Spleen (tissue), 11 donors: ENCODE data around the gene XPR1. TPM values are rescaled to one million over a fixed set of nuclear protein-coding genes. Genes with fewer than 3 reads are reported as not detected.

Experiments
- DNase-seq: peaks from one replicate; pipeline ENCODE4 v3.0.0-alpha.2; 2020
- H3K27ac ChIP-seq, 8 donors: fragments of 200-600 bp; sonication (generic) in 7 of 8; 1 replicate in 4 of 8; 2 replicates in 4 of 8; pipeline versions ENCODE4 v1.5.0 to v1.8.0; 2016 to 2021; ENCODE audit warnings: inconsistent platforms in 4 of 8, mild to moderate bottlenecking in 4 of 8, moderate library complexity in 1 of 8
- H3K27me3 ChIP-seq, 7 donors: fragments of 200-600 bp; sonication (generic) in 6 of 7; replicated peaks in 1 of 7; 1 replicate in 4 of 7; 2 replicates in 3 of 7; pipeline versions ENCODE4 v1.5.0 to v1.8.0; 2016 to 2021; ENCODE audit warnings: inconsistent platforms in 3 of 7, mild to moderate bottlenecking in 1 of 7
- H3K36me3 ChIP-seq, 6 donors: fragments of 200-600 bp; sonication (generic) in 5 of 6; 1 replicate in 4 of 6; 2 replicates in 2 of 6; pipeline versions ENCODE4 v1.5.0 to v1.8.0; 2016 to 2021; ENCODE audit warnings: inconsistent platforms in 2 of 6
- H3K4me1 ChIP-seq, 6 donors: fragments of 200-600 bp; sonication (generic) in 5 of 6; 1 replicate in 3 of 6; 2 replicates in 3 of 6; pipeline versions ENCODE4 v1.5.0 to v1.8.0; 2016 to 2021; ENCODE audit warnings: inconsistent platforms in 3 of 6
- H3K4me3 ChIP-seq, 8 donors: fragments of 200-600 bp; sonication (generic) in 7 of 8; 1 replicate in 4 of 8; 2 replicates in 4 of 8; pipeline versions ENCODE4 v1.5.0 to v1.8.0; 2016 to 2021; ENCODE audit warnings: inconsistent platforms in 4 of 8, mild to moderate bottlenecking in 4 of 8, moderate library complexity in 2 of 8
- H3K9me3 ChIP-seq, 8 donors: fragments of 200-600 bp; sonication (generic) in 7 of 8; 1 replicate in 4 of 8; 2 replicates in 4 of 8; pipeline versions ENCODE4 v1.5.0 to v1.8.0; 2016 to 2021; ENCODE audit warnings: inconsistent platforms in 4 of 8
- POLR2A ChIP-seq, 3 donors: fragments of 450-650 bp; IDR thresholded peaks; one replicate each; pipeline ENCODE4 v1.5.1; 2017; ENCODE audit warnings: antibody characterized with exemption in 3 of 3, mild to moderate bottlenecking in 1 of 3
- POLR2AphosphoS5 ChIP-seq, 3 donors: sonication (generic); formaldehyde crosslinking; IDR thresholded peaks; one replicate each; pipeline ENCODE4 v1.5.1; 2017; ENCODE audit warnings: antibody characterized with exemption in 3 of 3
- WGBS, 5 donors: extraction: QIAGEN DNeasy Blood & Tissue Kit in 3 of 5; methylation state at CpG; one replicate each; pipeline versions ENCODE4 v1.1.5 to v1.1.7; 2013 to 2018; 5-methylcytosine and 5-hydroxymethylcytosine counted together
- intact Hi-C: fragments of 100-400 bp; cut with DNase I; formaldehyde crosslinking; loops from one replicate; pipeline ENCODE4 v1.15.0; 2023; ENCODE audit warnings: low total_unique reads
- polyA plus RNA-seq, 3 donors: library from polyadenylated mRNA; stranded (reverse); fragments of 200-250 nt; gene quantifications; one replicate each; pipeline ENCODE4 v1.2.1, GENCODE V29; 2013
- total RNA-seq, 7 donors: library from RNA; depleted of rRNA in 3 of 7; stranded (reverse); fragments of >200 nt in 3 of 7; fragmentation: NEBNext Ultra II Directional in 4 of 7; extraction: Animal tissue kit (Norgen Biotek cat#: 25700) in 4 of 7; gene quantifications; one replicate each; pipeline versions ENCODE4 v1.1.0 to v1.2.1, GENCODE V29; 2016 to 2021
- TF ChIP-seq, protein P1 (sequence below), 11 experiments: fragments of 200-600 bp in 7 of 11; fragments of 450-650 bp in 4 of 11; sonication (generic) in 4 of 11; IDR thresholded peaks in 8 of 11; conservative IDR thresholded peaks in 3 of 11; 1 replicate in 7 of 11; 2 replicates in 4 of 11; pipeline versions ENCODE4 v1.4.0 to v1.8.0; 2016 to 2021; ENCODE audit warnings: antibody characterized with exemption in 11 of 11, inconsistent platforms in 4 of 11, mild to moderate bottlenecking in 1 of 11
- donor health status: healthy with polysubstance abuse.
- donor health status: DM: no; HTN: no; CAD: no; lungs with moderate emphysema.
- donor health status: DM: no; HTN: no; CAD: no.
- donor health status: Bipolar disorder and iron deficiency.
- donor health status: healthy.
- donor health status: DM: no; HTN: no; CAD: no.
- donor health status: DM: yes; HTN: yes; CAD: no.

XPR1 gene
- total and polyA plus RNA-seq, 10 donors: 2.3 to 26.8 (median 18.1) TPM

DNA sequence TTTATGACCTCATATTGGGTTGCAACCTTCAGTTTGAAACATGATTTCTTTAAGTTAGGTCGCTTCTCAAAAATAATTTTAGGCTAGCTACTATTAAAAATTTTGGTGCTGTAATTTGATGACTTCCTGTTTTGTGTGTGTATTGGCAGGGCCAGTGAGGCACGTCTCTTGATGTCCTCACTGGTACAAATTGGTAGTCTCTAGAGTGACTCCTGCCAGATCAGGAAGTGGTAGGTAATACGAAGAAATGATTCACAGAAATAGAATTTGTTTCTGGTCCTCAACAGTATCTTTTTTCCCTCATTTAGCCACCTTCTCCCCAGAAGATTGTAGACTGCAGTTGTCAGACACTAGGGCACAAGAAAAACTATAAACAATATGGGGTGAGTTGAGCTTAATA lies 160.0 kb downstream of the XPR1 start:
- TF ChIP-seq POLR2A (IDR thresholded peaks at IDR 0.05) (no peak), POLR2AphosphoS5 (IDR thresholded peaks at IDR 0.05) (no peak)
- TF ChIP-seq, protein P1, sequence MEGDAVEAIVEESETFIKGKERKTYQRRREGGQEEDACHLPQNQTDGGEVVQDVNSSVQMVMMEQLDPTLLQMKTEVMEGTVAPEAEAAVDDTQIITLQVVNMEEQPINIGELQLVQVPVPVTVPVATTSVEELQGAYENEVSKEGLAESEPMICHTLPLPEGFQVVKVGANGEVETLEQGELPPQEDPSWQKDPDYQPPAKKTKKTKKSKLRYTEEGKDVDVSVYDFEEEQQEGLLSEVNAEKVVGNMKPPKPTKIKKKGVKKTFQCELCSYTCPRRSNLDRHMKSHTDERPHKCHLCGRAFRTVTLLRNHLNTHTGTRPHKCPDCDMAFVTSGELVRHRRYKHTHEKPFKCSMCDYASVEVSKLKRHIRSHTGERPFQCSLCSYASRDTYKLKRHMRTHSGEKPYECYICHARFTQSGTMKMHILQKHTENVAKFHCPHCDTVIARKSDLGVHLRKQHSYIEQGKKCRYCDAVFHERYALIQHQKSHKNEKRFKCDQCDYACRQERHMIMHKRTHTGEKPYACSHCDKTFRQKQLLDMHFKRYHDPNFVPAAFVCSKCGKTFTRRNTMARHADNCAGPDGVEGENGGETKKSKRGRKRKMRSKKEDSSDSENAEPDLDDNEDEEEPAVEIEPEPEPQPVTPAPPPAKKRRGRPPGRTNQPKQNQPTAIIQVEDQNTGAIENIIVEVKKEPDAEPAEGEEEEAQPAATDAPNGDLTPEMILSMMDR (IDR thresholded peaks at IDR 0.05 in 8 of 11, conservative IDR thresholded peaks at IDR 0.05 in 3 of 11): no peak
- no peak overlapping the region for H3K4me3 ChIP-seq
- DNase-seq: no peak
- 49 to 65% (median 59%) methylated on average over 3 of the region's 3 CpGs for WGBS, 5 donors
- no peaks in the 10 kb centered on the region for H3K27me3 ChIP-seq
- H3K9me3 ChIP-seq: no peaks in the 10 kb centered on the region
- peaks cover 0 to 26% (median 3%) of the 10 kb centered on the region in 6 donors for H3K36me3 ChIP-seq
- peaks cover 0 to 29% (median under 1%) of the 10 kb centered on the region in 6 donors for H3K4me1 ChIP-seq
- H3K27ac ChIP-seq: no peak overlapping the region
- intact Hi-C loops: no loop called here

DNA sequence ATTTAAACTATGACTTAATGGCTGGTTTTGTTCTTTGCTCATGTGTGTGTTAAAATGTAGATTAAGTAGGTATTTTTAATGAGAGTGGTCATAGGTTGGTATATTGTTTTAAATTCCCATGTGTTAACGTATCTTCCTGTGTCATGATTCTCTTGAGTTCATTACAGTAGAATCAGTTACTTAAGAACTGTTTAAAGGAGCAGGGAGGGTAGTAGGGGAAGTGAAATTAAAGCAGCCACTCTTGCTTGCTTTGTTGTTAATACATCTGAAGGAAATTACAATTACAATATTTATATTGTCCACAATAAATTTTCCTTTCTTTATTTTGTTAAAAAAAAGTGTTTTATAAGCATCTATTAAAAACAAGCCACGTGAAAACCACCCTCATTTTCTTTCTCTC lies 161.6 kb downstream of the XPR1 start:
- Histone ChIP-seq H3K36me3 (peaks cover 0 to 14% (median 0%) of the 10 kb centered on the region in 6 donors), H3K4me3 (no peak overlapping the region), H3K27ac (no peak overlapping the region), H3K4me1 (peaks cover 0 to 29% (median 0%) of the 10 kb centered on the region in 6 donors), H3K27me3 (no peaks in the 10 kb centered on the region), H3K9me3 (no peaks in the 10 kb centered on the region)
- intact Hi-C loops: no loop called here
- no peak for DNase-seq
- TF ChIP-seq POLR2AphosphoS5 (IDR thresholded peaks at IDR 0.05) (no peak), POLR2A (IDR thresholded peaks at IDR 0.05) (no peak)
- TF ChIP-seq, protein P1 (IDR thresholded peaks at IDR 0.05 in 8 of 11, conservative IDR thresholded peaks at IDR 0.05 in 3 of 11): no peak
- 40 to 73% (median 63%) methylated on average over 2 of the region's 2 CpGs for WGBS, 5 donors

DNA sequence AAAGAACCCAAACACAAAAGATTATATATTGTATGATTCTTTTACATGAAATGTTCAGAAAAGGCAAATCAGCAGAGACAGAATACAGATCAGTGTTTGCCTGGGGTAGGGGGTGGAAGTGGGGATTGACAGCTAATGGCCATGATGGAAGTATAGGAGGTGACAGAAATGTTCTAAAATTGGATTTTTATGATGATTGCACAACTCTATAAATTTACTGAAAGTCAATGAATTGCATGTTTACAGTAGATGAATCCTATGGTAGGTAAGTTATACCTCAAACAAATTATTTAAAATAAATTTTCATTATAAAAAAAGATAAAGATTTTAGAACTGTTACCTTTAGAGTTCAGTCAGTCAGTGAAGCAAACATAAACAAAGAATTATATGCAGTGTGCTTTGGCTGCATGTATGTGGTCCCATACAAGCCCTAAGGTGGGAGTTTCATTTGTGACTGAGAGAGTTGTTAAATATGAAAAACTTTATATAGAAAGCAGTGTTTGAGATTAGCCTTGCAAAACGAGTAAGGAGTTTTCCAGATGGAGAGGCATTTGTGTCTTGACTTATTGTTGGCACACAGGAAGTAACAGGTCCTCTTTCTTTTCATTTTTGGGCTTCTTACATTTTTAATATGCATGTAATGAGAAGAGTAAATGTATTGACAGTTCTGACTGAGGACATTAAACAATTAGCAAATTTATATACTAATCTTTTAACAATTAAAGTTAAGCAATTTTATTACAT lies 165.2 kb downstream of the XPR1 start:
- intact Hi-C loops: no loop called here
- Histone ChIP-seq H3K4me3 (no peak overlapping the region), H3K9me3 (no peaks in the 10 kb centered on the region), H3K27me3 (no peaks in the 10 kb centered on the region), H3K36me3 (no peaks in the 10 kb centered on the region), H3K4me1 (peaks cover 0 to 20% (median 0%) of the 10 kb centered on the region in 6 donors), H3K27ac (no peak overlapping the region)
- WGBS, 5 donors: 24 to 75% (median 42%) methylated on average over 1 of the region's 1 CpG
- no peak for DNase-seq
- no peak for TF ChIP-seq POLR2A (IDR thresholded peaks at IDR 0.05)
- TF ChIP-seq, protein P1 (IDR thresholded peaks at IDR 0.05 in 8 of 11, conservative IDR thresholded peaks at IDR 0.05 in 3 of 11): no peak
- no peak for TF ChIP-seq POLR2AphosphoS5 (IDR thresholded peaks at IDR 0.05)

DNA sequence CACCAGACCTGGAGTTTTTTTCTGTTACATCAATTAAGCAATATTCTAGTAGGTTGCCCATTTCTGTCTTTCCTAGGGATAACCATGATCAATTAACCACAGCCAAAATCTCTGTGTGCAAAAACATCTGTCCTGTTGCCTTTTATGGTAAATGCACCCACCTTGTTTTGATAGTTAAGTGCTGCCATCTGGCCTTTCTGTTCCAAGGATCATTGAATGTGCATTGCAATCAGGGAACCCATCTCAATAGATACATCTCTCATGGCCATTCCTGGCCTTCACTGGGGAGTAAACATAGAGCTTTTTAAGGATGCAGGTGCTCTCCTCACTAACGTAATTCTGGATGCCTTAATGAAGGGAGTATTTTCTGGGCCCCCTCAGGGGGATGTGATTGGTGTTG lies 169.1 kb downstream of the XPR1 start:
- peaks cover 0 to 2% (median 0%) of the 10 kb centered on the region in 6 donors for H3K4me1 ChIP-seq
- intact Hi-C loops: no loop called here
- no peak overlapping the region for H3K27ac ChIP-seq
- H3K36me3 ChIP-seq: peaks cover 0 to 13% (median 2%) of the 10 kb centered on the region in 6 donors
- H3K9me3 ChIP-seq: no peaks in the 10 kb centered on the region
- WGBS, 5 donors: 68 to 91% (median 78%) methylated on average over 1 of the region's 1 CpG
- H3K27me3 ChIP-seq: no peaks in the 10 kb centered on the region
- no peak for DNase-seq
- TF ChIP-seq, protein P1 (IDR thresholded peaks at IDR 0.05 in 8 of 11, conservative IDR thresholded peaks at IDR 0.05 in 3 of 11): no peak
- TF ChIP-seq POLR2A (IDR thresholded peaks at IDR 0.05): no peak
- TF ChIP-seq POLR2AphosphoS5 (IDR thresholded peaks at IDR 0.05): no peak
- H3K4me3 ChIP-seq: no peak overlapping the region
